Ovary (tissue), 9 donors: Measurements from ENCODE around the gene ATAD3C. TPM values are rescaled to one million over a fixed set of nuclear protein-coding genes. Genes with fewer than 3 reads are reported as not detected.
"Not testable (repeated sequence)": the region's sequence is repeated elsewhere in the genome, so short reads cannot be mapped to it uniquely, and the experiment has no call there.

Experiments used
- DNase-seq, 5 donors: peaks; one replicate each; pipeline ENCODE4 v3.0.0-alpha.2; 2019 to 2020
- H3K27ac ChIP-seq, 2 donors: fragments of 200-600 bp; one replicate each; pipeline versions ENCODE4 v1.5.1 to v1.8.0; 2019 to 2022
- H3K27me3 ChIP-seq: fragments of 200-600 bp; one replicate; pipeline ENCODE4 v1.8.0; 2022
- H3K36me3 ChIP-seq: fragments of 200-600 bp; sonication (generic); one replicate; pipeline ENCODE4 v1.5.1; 2019
- H3K4me1 ChIP-seq: one replicate; pipeline ENCODE4 v1.8.1; 2013; ENCODE audit warnings: mild to moderate bottlenecking, moderate library complexity; ENCODE audit not compliant: insufficient read depth
- H3K4me3 ChIP-seq: fragments of 200-600 bp; sonication (generic); one replicate; pipeline ENCODE4 v1.5.1; 2017
- H3K9me3 ChIP-seq, 2 donors: fragments of 200-600 bp in 1 of 2; sonication (generic) in 1 of 2; one replicate each; pipeline versions ENCODE4 v1.5.1 to v1.8.1; 2013 to 2019; ENCODE audit warnings: mild to moderate bottlenecking in 1 of 2, moderate library complexity in 1 of 2
- CTCF ChIP-seq, 3 donors: fragments of 450-650 bp in 2 of 3; fragments of 200-600 bp in 1 of 3; IDR thresholded peaks; one replicate each; pipeline versions ENCODE4 v1.5.1 to v1.8.0; 2016 to 2022; ENCODE audit warnings: antibody characterized with exemption in 3 of 3, mild to moderate bottlenecking in 1 of 3
- EP300 ChIP-seq: sonication (generic); formaldehyde crosslinking; IDR thresholded peaks from one replicate; pipeline ENCODE4 v1.6.1; 2017; ENCODE audit warnings: antibody characterized with exemption
- POLR2A ChIP-seq: fragments of 450-650 bp; IDR thresholded peaks from one replicate; pipeline ENCODE4 v1.6.1; 2017; ENCODE audit warnings: antibody characterized with exemption, mild to moderate bottlenecking, moderate library complexity
- WGBS, 3 donors: extraction: QIAGEN DNeasy Blood & Tissue Kit in 1 of 3; methylation state at CpG; one replicate each; pipeline versions ENCODE4 v1.1.5 to v1.1.7; 2013 to 2017; 5-methylcytosine and 5-hydroxymethylcytosine counted together
- intact Hi-C, 4 donors: fragments of 100-400 bp; cut with DNase I; formaldehyde crosslinking; loops; one replicate each; pipeline versions ENCODE4 v1.11.0 to v1.15.1; 2022 to 2023
- polyA plus RNA-seq, 2 donors: library from polyadenylated mRNA; stranded (reverse); fragments of 200-250 nt in 1 of 2; fragments of 350-450 nt in 1 of 2; fragmentation: Illumina TruSeq in 1 of 2; extraction: RNeasy Lipid Tissue Mini Kit (QIAGEN cat#74804) in 1 of 2; gene quantifications; one replicate each; pipeline ENCODE4 v1.2.3, GENCODE V29; 2013 to 2014
- total RNA-seq, 7 donors: library from RNA; depleted of rRNA in 2 of 7; stranded (reverse); fragments of >200 nt in 2 of 7; fragmentation: NEBNext Ultra II Directional in 3 of 7; extraction: Animal tissue kit (Norgen Biotek cat#: 25700) in 3 of 7; gene quantifications; one replicate each; pipeline versions ENCODE4 v1.1.0 to v1.2.4, GENCODE V29; 2016 to 2023
- donor health status: DM: no; HTN: no; CAD: no; lungs with moderate emphysema.
- donor health status: DM: no; HTN: no; CAD: no.
- donor health status: Bipolar disorder and iron deficiency.
- donor health status: DM: yes; HTN: yes; CAD: no.
- donor health status: DM: no; HTN: no; CAD: no.
- donor health status: DM: yes; HTN: yes; CAD: no.

ATAD3C gene
- total and polyA plus RNA-seq, 9 donors = 0.53 to 5.3 (median 3.6) TPM

- Histone ChIP-seq H3K27me3 (no peaks in the 10 kb centered on the region), H3K4me1 (no peaks in the 10 kb centered on the region), H3K36me3 (no peaks in the 10 kb centered on the region), H3K27ac (no peak overlapping the region), H3K9me3 (no peaks in the 10 kb centered on the region), H3K4me3 (no peak overlapping the region)
- DNase-seq = no peak
- TF ChIP-seq CTCF (IDR thresholded peaks at IDR 0.05) (no peak), POLR2A (no peak), EP300 (no peak)
- WGBS, 3 donors = 91 to 95% (median 93%) methylated on average over 16 of the region's 16 CpGs
- intact Hi-C loops = no loop called here
Measured at GRCh38 chr1:1452882-1453281, 3.4 kb downstream of the ATAD3C start.

- H3K9me3 ChIP-seq, H3K4me3 ChIP-seq, intact Hi-C loops, H3K27me3 ChIP-seq, H3K4me1 ChIP-seq, H3K36me3 ChIP-seq, H3K27ac ChIP-seq, DNase-seq: not testable (repeated sequence)
- 75 to 76% (median 75%) methylated on average over 31 to 37 of the region's 41 CpGs for WGBS, 3 donors
Measured at GRCh38 chr1:1454286-1455056, 5.0 kb downstream of the ATAD3C start.

GRCh38 chr1:1455366-1455884, 5.9 kb downstream of the ATAD3C start:
- intact Hi-C loops = no loop called here
- no peak for DNase-seq
- 79 to 82% (median 81%) methylated on average over 27 to 30 of the region's 30 CpGs for WGBS, 3 donors
- no peak for TF ChIP-seq EP300
- no peaks in the 10 kb centered on the region for H3K9me3 ChIP-seq
- no peak overlapping the region for H3K4me3 ChIP-seq
- H3K27ac ChIP-seq = no peak overlapping the region
- no peaks in the 10 kb centered on the region for H3K4me1 ChIP-seq
- H3K27me3 ChIP-seq = no peaks in the 10 kb centered on the region
- H3K36me3 ChIP-seq = no peaks in the 10 kb centered on the region

GRCh38 chr1:1455934-1456333, 6.4 kb downstream of the ATAD3C start:
- H3K4me1 ChIP-seq, H3K36me3 ChIP-seq, DNase-seq, H3K27me3 ChIP-seq, H3K9me3 ChIP-seq, H3K4me3 ChIP-seq, H3K27ac ChIP-seq, intact Hi-C loops: not testable (repeated sequence)
- 44% methylated on average over 4 of the region's 15 CpGs; no CpG with 5 or more reads in 2 of the 3 donors for WGBS, 3 donors

GRCh38 chr1:1456683-1457255, 7.3 kb downstream of the ATAD3C start:
- H3K27me3 ChIP-seq, H3K4me3 ChIP-seq, intact Hi-C loops, H3K27ac ChIP-seq, H3K9me3 ChIP-seq, DNase-seq, H3K4me1 ChIP-seq, H3K36me3 ChIP-seq: not testable (repeated sequence)
- WGBS, 3 donors = 84% methylated on average over 17 to 18 of the region's 22 CpGs

GRCh38 chr1:1459156-1459555, 9.7 kb downstream of the ATAD3C start:
- DNase-seq, H3K27me3 ChIP-seq, H3K4me3 ChIP-seq, H3K27ac ChIP-seq, intact Hi-C loops, H3K9me3 ChIP-seq, H3K4me1 ChIP-seq, H3K36me3 ChIP-seq: not testable (repeated sequence)
- WGBS, 3 donors = 87 to 93% methylated on average over 9 to 16 of the region's 19 CpGs; no CpG with 5 or more reads in 1 of the 3 donors

GRCh38 chr1:1459711-1460110, 10.2 kb downstream of the ATAD3C start:
- intact Hi-C loops, H3K4me3 ChIP-seq, H3K36me3 ChIP-seq, H3K4me1 ChIP-seq, H3K9me3 ChIP-seq, H3K27me3 ChIP-seq, DNase-seq, H3K27ac ChIP-seq: not testable (repeated sequence)
- 87% methylated on average over 13 to 14 of the region's 14 CpGs for WGBS, 3 donors
